ENCODE data around the gene ACAN.

DNA sequence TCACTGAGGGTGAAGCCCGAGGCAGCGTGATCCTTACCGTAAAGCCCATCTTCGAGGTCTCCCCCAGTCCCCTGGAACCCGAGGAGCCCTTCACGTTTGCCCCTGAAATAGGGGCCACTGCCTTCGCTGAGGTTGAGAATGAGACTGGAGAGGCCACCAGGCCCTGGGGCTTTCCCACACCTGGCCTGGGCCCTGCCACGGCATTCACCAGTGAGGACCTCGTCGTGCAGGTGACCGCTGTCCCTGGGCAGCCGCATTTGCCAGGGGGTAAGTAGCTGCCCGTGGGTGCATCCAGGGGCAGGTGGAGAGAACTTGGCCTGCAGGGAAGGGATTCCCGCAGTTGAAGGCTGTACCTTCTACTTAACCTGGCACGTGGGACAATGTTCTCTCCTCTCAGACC, 42.4 kb downstream of the ACAN start:
- TF ChIP-seq, protein P1, sequence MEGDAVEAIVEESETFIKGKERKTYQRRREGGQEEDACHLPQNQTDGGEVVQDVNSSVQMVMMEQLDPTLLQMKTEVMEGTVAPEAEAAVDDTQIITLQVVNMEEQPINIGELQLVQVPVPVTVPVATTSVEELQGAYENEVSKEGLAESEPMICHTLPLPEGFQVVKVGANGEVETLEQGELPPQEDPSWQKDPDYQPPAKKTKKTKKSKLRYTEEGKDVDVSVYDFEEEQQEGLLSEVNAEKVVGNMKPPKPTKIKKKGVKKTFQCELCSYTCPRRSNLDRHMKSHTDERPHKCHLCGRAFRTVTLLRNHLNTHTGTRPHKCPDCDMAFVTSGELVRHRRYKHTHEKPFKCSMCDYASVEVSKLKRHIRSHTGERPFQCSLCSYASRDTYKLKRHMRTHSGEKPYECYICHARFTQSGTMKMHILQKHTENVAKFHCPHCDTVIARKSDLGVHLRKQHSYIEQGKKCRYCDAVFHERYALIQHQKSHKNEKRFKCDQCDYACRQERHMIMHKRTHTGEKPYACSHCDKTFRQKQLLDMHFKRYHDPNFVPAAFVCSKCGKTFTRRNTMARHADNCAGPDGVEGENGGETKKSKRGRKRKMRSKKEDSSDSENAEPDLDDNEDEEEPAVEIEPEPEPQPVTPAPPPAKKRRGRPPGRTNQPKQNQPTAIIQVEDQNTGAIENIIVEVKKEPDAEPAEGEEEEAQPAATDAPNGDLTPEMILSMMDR (conservative IDR thresholded peaks at IDR 0.05; ENCODE audit: low read depth, low read length), result no peak
- no peak for TF ChIP-seq EZH2 (IDR thresholded peaks at IDR 0.05; ENCODE audit: borderline replicate concordance, low read depth, low read length, poor library complexity, severe bottlenecking)
